Measurements from ENCODE around the gene TMEM234.
A peak's percentile ranks its signal among the peaks of the same experiment; 100 is the strongest.

TMEM234 gene

GRCh38 chr1:32199043-32199716 is 23.0 kb downstream of the TMEM234 start:
- DNase-seq, result no peak

GRCh38 chr1:32198237-32199042 is 23.7 kb downstream of the TMEM234 start:
- DNase-seq, result no peak

- DNase-seq, result no peak
These were observed 24.3 kb downstream of the TMEM234 start for GRCh38 chr1:32197837-32198236.

GRCh38 chr1:32197074-32197473 is 25.1 kb downstream of the TMEM234 start:
- no peak for DNase-seq

GRCh38 chr1:32195972-32196823 is 26.0 kb downstream of the TMEM234 start:
- no peak for DNase-seq

- no peak for DNase-seq
These were observed 26.6 kb downstream of the TMEM234 start for GRCh38 chr1:32195531-32195930.

- no peak for DNase-seq
These were observed 27.2 kb downstream of the TMEM234 start for GRCh38 chr1:32194984-32195383.

- DNase-seq, result no peak
These were observed 29.8 kb downstream of the TMEM234 start for GRCh38 chr1:32192220-32192948.

GRCh38 chr1:32187850-32188249 is 34.3 kb downstream of the TMEM234 start:
- DNase-seq, result no peak

GRCh38 chr1:32186491-32186890 is 35.7 kb downstream of the TMEM234 start:
- DNase-seq, result no peak

- no peak for DNase-seq
These were observed 36.1 kb downstream of the TMEM234 start for GRCh38 chr1:32186077-32186476.

GRCh38 chr1:32184650-32185049 is 37.5 kb downstream of the TMEM234 start:
- no peak for DNase-seq

GRCh38 chr1:32182060-32182459 is 40.1 kb downstream of the TMEM234 start:
- no peak for DNase-seq

- DNase-seq, result no peak
These were observed 40.6 kb downstream of the TMEM234 start for GRCh38 chr1:32181563-32181962.

GRCh38 chr1:32181065-32181464 is 41.1 kb downstream of the TMEM234 start:
- no peak for DNase-seq

GRCh38 chr1:32180186-32181060 is 41.7 kb downstream of the TMEM234 start:
- DNase-seq, result no peak

- peak; percentile 74 for DNase-seq
These were observed 42.5 kb downstream of the TMEM234 start, which contains the start of gene TXLNA for GRCh38 chr1:32179443-32180185. Gene TXLNA (plus strand): TSS chr1:32179675. CDS start chr1:32180346, 671 bp downstream.

- DNase-seq, result no peak
These were observed 43.0 kb downstream of the TMEM234 start for GRCh38 chr1:32179193-32179442.

GRCh38 chr1:32178380-32179192 is 43.6 kb downstream of the TMEM234 start:
- no peak for DNase-seq

GRCh38 chr1:32172621-32173245 is 49.4 kb downstream of the TMEM234 start:
- DNase-seq, result no peak

Measured in DMS 273 treated with DMSO at 0.1 percent for 48 hours (cell line).